GM12878 (cell line): Measurements from ENCODE around the gene CFAP74. TPM values are rescaled to one million over a fixed set of nuclear protein-coding genes. Genes with fewer than 3 reads are reported as not detected.

Source experiments
- ATAC-seq: fragments of 200-7000 bp; cut with Tn5 transposase; 3 replicates; pipeline ENCODE4 v1.9.1; 2020; ENCODE audit warnings: mild to moderate bottlenecking, moderate library complexity
- BruUV-seq: library from RNA; stranded (reverse); fragments of 400-500 nt; replicated peaks from 2 replicates; lab custom pipeline; 2021; lab: Mats Ljungman, UMichigan
- CTCF ChIA-PET: fragments of 300-600 bp; sonication (Branson Sonifier 250); formaldehyde crosslinking; extraction: SDS; loops from one replicate; lab custom pipeline; 2021; ENCODE audit warnings: inconsistent platforms; lab: Yijun Ruan, JAX
- POLR2A ChIA-PET: fragments of 350-600 bp; formaldehyde crosslinking; extraction: SDS; loops from one replicate; lab custom pipeline; 2021; ENCODE audit warnings: inconsistent platforms; lab: Charles Lee
- RAD21 ChIA-PET: fragments of 300-600 bp; sonication (Branson Sonifier 250); formaldehyde crosslinking; loops from one replicate; lab custom pipeline; 2023; ENCODE audit warnings: antibody characterized with exemption; ENCODE audit not compliant: unreplicated experiment; lab: Charles Lee
- SMC1A ChIA-PET: fragments of 300-600 bp; sonication (Branson Sonifier 250); formaldehyde crosslinking; loops from one replicate; lab custom pipeline; 2023; ENCODE audit not compliant: unreplicated experiment, uncharacterized antibody; lab: Charles Lee
- DNase-seq: peaks from one replicate; pipeline ENCODE4 v3.0.0-alpha.2; 2011; ENCODE audit warnings: low read depth, low spot score
- FAIRE-seq: peaks from 3 replicates; lab custom pipeline; 2011; peaks lifted over from hg19 to GRCh38; lab: Jason Lieb, UNC
- H2AFZ ChIP-seq: 2 replicates; pipeline ENCODE4 v1.6.0; 2011; ENCODE audit warnings: low read depth, low read length, control low read depth; ENCODE audit not compliant: control insufficient read depth
- H3K27ac ChIP-seq: 2 replicates; pipeline ENCODE4 v1.5.1; 2011; ENCODE audit warnings: control low read depth; ENCODE audit not compliant: control insufficient read depth, insufficient read depth
- H3K27me3 ChIP-seq, 2 experiments: replicated peaks in 1 of 2; 2 replicates each; pipeline versions ENCODE4 v1.6.0 to v1.6.1; 2011; ENCODE audit warnings: low read length in 1 of 2; ENCODE audit not compliant: control insufficient read depth in 2 of 2, insufficient read depth in 2 of 2
- H3K36me3 ChIP-seq, 2 experiments: 2 replicates each; pipeline ENCODE4 v1.5.1; 2011; ENCODE audit warnings: low read length in 1 of 2; ENCODE audit not compliant: control insufficient read depth in 2 of 2, insufficient read depth in 2 of 2
- H3K4me1 ChIP-seq: 2 replicates; pipeline ENCODE4 v1.6.1; 2011; ENCODE audit warnings: mild to moderate bottlenecking, low read length, moderate library complexity, mixed read lengths; ENCODE audit not compliant: control insufficient read depth, insufficient read depth
- H3K4me2 ChIP-seq: 2 replicates; pipeline ENCODE4 v1.6.0; 2011; ENCODE audit warnings: control low read depth; ENCODE audit not compliant: control insufficient read depth, insufficient read depth
- H3K4me3 ChIP-seq: fragments of 200-600 bp; sonication (generic); 2 replicates; pipeline ENCODE4 v1.5.1; 2016
- H3K79me2 ChIP-seq: 2 replicates; pipeline ENCODE4 v1.6.0; 2011; ENCODE audit warnings: low read length; ENCODE audit not compliant: control insufficient read depth, insufficient read depth
- H3K9ac ChIP-seq: 2 replicates; pipeline ENCODE4 v1.8.0; 2011; ENCODE audit warnings: low read length, control low read depth, mixed read lengths; ENCODE audit not compliant: control insufficient read depth, insufficient read depth
- H3K9me3 ChIP-seq: replicated peaks from 3 replicates; pipeline ENCODE4 v1.5.1; 2011; ENCODE audit warnings: mild to moderate bottlenecking, low read length; ENCODE audit not compliant: control insufficient read depth, insufficient read depth
- H4K20me1 ChIP-seq: 2 replicates; pipeline ENCODE4 v1.6.0; 2011; ENCODE audit not compliant: control insufficient read depth, insufficient read depth
- ASH2L ChIP-seq: fragments of 300-600, 200-600 bp; sonication (generic); IDR thresholded peaks from 2 replicates; pipeline ENCODE4 v1.6.1; 2017; ENCODE audit warnings: low read depth, mild to moderate bottlenecking, borderline replicate concordance
- IRF5 ChIP-seq: fragments of 450-650 bp; IDR thresholded peaks from 2 replicates; pipeline ENCODE4 v1.6.1; 2017; ENCODE audit warnings: borderline replicate concordance
- MYB ChIP-seq: fragments of 150-350 bp; IDR thresholded peaks from 2 replicates; pipeline ENCODE4 v1.6.1; 2014; ENCODE audit warnings: mild to moderate bottlenecking, low read depth, low read length, borderline replicate concordance
- NFIC ChIP-seq: IDR thresholded peaks from 2 replicates; pipeline ENCODE4 v1.6.1; 2012; ENCODE audit warnings: low read depth, mild to moderate bottlenecking, inconsistent platforms, low read length, moderate library complexity
- NKRF ChIP-seq: fragments of 450-650 bp; conservative IDR thresholded peaks from 2 replicates; pipeline ENCODE4 v1.6.1; 2017; ENCODE audit warnings: mild to moderate bottlenecking, moderate library complexity
- SIX5 ChIP-seq: IDR thresholded peaks from 2 replicates; pipeline ENCODE4 v1.6.1; 2011; ENCODE audit warnings: mild to moderate bottlenecking, low read depth, low read length, moderate library complexity; ENCODE audit not compliant: severe bottlenecking
- SMAD5 ChIP-seq: IDR thresholded peaks from 2 replicates; pipeline ENCODE4 v1.6.1; 2016; ENCODE audit warnings: antibody characterized with exemption, low read depth
- SREBF1 ChIP-seq: IDR thresholded peaks from 2 replicates; pipeline ENCODE4 v1.6.1; 2012; ENCODE audit warnings: mild to moderate bottlenecking, low read length
- TBL1XR1 ChIP-seq: IDR thresholded peaks from 2 replicates; pipeline ENCODE4 v1.6.1; 2012; ENCODE audit warnings: low read depth, low read length, improper control_type of control experiment
- TCF12 ChIP-seq: IDR thresholded peaks from 2 replicates; pipeline ENCODE4 v1.6.1; 2011; ENCODE audit warnings: low read depth, mild to moderate bottlenecking, low read length
- WGBS: methylation state at CpG from one replicate; pipeline ENCODE4 v1.1.6; 2016; ENCODE audit warnings: low lambda C conversion rate; ENCODE audit not compliant: insufficient replicate concordance, insufficient coverage; ENCODE audit errors: missing lambda C conversion rate; 5-methylcytosine and 5-hydroxymethylcytosine counted together
- in situ Hi-C: fragments of 300-500 bp; cut with MboI; formaldehyde crosslinking; loops from 9 replicates; pipeline ENCODE4 v1.14.3; 2018; ENCODE audit warnings: mixed read lengths
- intact Hi-C: fragments of 100-400 bp; cut with micrococcal nuclease; formaldehyde crosslinking; loops from one replicate; pipeline ENCODE4 v1.14.2; 2022; ENCODE audit not compliant: unreplicated experiment
- polyA plus RNA-seq, 11 experiments: library from polyadenylated mRNA; depleted of rRNA in 4 of 11; unstranded in 6 of 11; stranded (reverse) in 5 of 11; fragments of >200 nt; fragmentation: Nextera tagmentation in 4 of 11; fragmentation: Illumina TruSeq in 1 of 11; extraction: Ambion mirVana in 4 of 11; extraction: Trizol in 1 of 11; gene quantifications; 1 replicate in 1 of 11; 2 replicates in 10 of 11; pipeline versions ENCODE4 v1.2.1 to v1.2.3, GENCODE V29; 2011 to 2016; ENCODE audit warnings: inconsistent platforms in 2 of 11, missing spikeins in 2 of 11, low read depth in 1 of 11
- total RNA-seq, 4 experiments: library from RNA; depleted of rRNA in 3 of 4; stranded (reverse); fragments of >200 nt in 3 of 4; fragmentation: Illumina TruSeq in 1 of 4; extraction: Trizol in 1 of 4; gene quantifications; 2 replicates each; pipeline versions ENCODE4 v1.2.1 to v1.2.3, GENCODE V29; 2013 to 2021

The CFAP74 gene
- total and polyA plus RNA-seq, 10 of the 15 experiments (the other 5 are each of a cell fraction or from before 2014, with no cell fraction given) = 0.01 TPM; not detected in 9

GRCh38 chr1:1959459-1959839 is 44.1 kb downstream of the CFAP74 start:
- no peak for FAIRE-seq
- Histone ChIP-seq H3K36me3 (no peaks in the 10 kb centered on the region), H3K27me3 (peaks cover 0 to 3% of the 10 kb centered on the region in 2 experiments; a peak in 1 of 4 replicates), H3K4me3 (no peak overlapping the region), H3K9me3 (no peaks in the 10 kb centered on the region), H3K4me1 (no peaks in the 10 kb centered on the region), H3K9ac (no peak overlapping the region), H3K27ac (no peak overlapping the region), H3K4me2 (no peak overlapping the region), H4K20me1 (no peaks in the 10 kb centered on the region), H2AFZ (no peak overlapping the region), H3K79me2 (no peaks in the 10 kb centered on the region)
- BruUV-seq = no TSS peak
- SMC1A ChIA-PET = interaction anchor here (0.8 kb wide), 1 partner anchor 42 kb away, joined by 3 read pairs; no protein-coding TSS in a partner anchor
- no peak for ATAC-seq
- in situ Hi-C loops (loop anchor here (25.0 kb wide), 1 partner anchor 828 kb away; no protein-coding TSS in a partner anchor), intact Hi-C loops (no loop called here)
- WGBS = 46% methylated on average over 12 of the region's 12 CpGs
- RAD21 ChIA-PET = no interaction called here
- CTCF ChIA-PET = interaction anchor here (1.8 to 3.9 kb wide), 2 partner anchors 11 to 85 kb away, joined by 4 to 17 read pairs; no protein-coding TSS in a partner anchor
- DNase-seq = no peak
- POLR2A ChIA-PET = no interaction called here
- no peak for TF ChIP-seq TCF12
- TF ChIP-seq MYB = no peak
- no peak for TF ChIP-seq NFIC
- no peak for TF ChIP-seq SREBF1
- no peak for TF ChIP-seq TBL1XR1
- no peak for TF ChIP-seq ASH2L
- no peak for TF ChIP-seq SIX5
- TF ChIP-seq IRF5 = no peak
- TF ChIP-seq NKRF = no peak
- no peak for TF ChIP-seq SMAD5
